MCF 10A (cell line): ENCODE data around the gene DLEC1. TPM values are rescaled to one million over a fixed set of nuclear protein-coding genes. Genes with fewer than 3 reads are reported as not detected.

ENCODE experiments used
- BruUV-seq: library from RNA; stranded (reverse); fragments of 400-500 nt; replicated peaks from 2 replicates; lab custom pipeline; 2021; lab: Mats Ljungman, UMichigan
- CTCF ChIA-PET: fragments of 300-600 bp; sonication (Branson Sonifier 250); formaldehyde crosslinking; extraction: SDS; loops from one replicate; lab custom pipeline; 2021; ENCODE audit warnings: antibody characterized with exemption, inconsistent platforms; lab: Yijun Ruan, JAX
- POLR2A ChIA-PET: fragments of 300-600, 350-650 bp; sonication (Branson Sonifier 250); formaldehyde crosslinking; extraction: SDS; loops from one replicate; lab custom pipeline; 2020; ENCODE audit warnings: antibody characterized with exemption, inconsistent platforms; lab: Yijun Ruan, JAX
- DNase-seq: peaks from one replicate; pipeline ENCODE4 v3.0.0-alpha.2; 2018; ENCODE audit not compliant: unreplicated experiment
- H3K27ac Mint-ChIP-seq: one replicate; pipeline ENCODE4 v1.8.0; 2022; ENCODE audit warnings: mild to moderate bottlenecking, low read depth, mixed read lengths; ENCODE audit not compliant: unreplicated experiment
- H3K27me3 Mint-ChIP-seq: one replicate; pipeline ENCODE4 v1.8.0; 2022; ENCODE audit warnings: mixed read lengths; ENCODE audit not compliant: insufficient read depth, unreplicated experiment
- H3K36me3 Mint-ChIP-seq: one replicate; pipeline ENCODE4 v1.8.0; 2022; ENCODE audit warnings: mild to moderate bottlenecking, moderate library complexity, mixed read lengths; ENCODE audit not compliant: insufficient read depth, unreplicated experiment
- H3K4me1 Mint-ChIP-seq: one replicate; pipeline ENCODE4 v1.8.0; 2022; ENCODE audit warnings: mixed read lengths; ENCODE audit not compliant: insufficient read depth, unreplicated experiment
- H3K4me3 Mint-ChIP-seq: one replicate; pipeline ENCODE4 v1.8.0; 2022; ENCODE audit warnings: mild to moderate bottlenecking, moderate library complexity, mixed read lengths; ENCODE audit not compliant: unreplicated experiment
- H3K9me3 Mint-ChIP-seq: one replicate; pipeline ENCODE4 v1.8.0; 2022; ENCODE audit warnings: mixed read lengths; ENCODE audit not compliant: unreplicated experiment
- CTCF ChIP-seq: fragments of 200-600 bp; IDR thresholded peaks from one replicate; pipeline ENCODE4 v1.8.0; 2022; ENCODE audit warnings: antibody characterized with exemption, mild to moderate bottlenecking; ENCODE audit not compliant: unreplicated experiment
- intact Hi-C: fragments of 100-400 bp; cut with micrococcal nuclease; formaldehyde crosslinking; loops from 2 replicates; pipeline ENCODE4 v1.14.1; 2022
- total RNA-seq: library from RNA; stranded (reverse); gene quantifications from 2 replicates; pipeline ENCODE4 v1.2.3, GENCODE V29; 2022

Gene DLEC1
- total RNA-seq, 1 experiment from 2014 or later = 1.3 TPM

DNA sequence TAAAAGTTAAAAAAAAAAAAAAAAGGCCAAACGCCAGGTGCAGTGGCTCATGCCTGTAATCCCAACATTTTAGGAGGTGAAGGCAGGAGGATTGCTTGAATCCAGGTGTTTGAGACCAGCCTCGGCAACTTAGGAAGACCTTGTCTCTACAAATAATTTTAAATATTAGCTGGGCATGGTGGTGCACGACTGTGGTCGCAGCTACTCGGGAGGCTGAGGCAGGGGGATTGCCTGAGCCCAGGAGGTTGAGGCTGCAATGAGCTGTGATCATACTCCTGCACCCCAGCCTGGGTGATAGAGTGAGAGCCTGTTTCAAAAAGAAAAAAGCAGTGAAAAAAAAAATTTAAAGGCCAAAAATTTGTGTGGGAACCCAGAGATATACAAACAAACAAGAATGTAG is 2.7 kb upstream of the DLEC1 start:
- TF ChIP-seq CTCF = no peak

GRCh38 chr3:38036906-38037305 is 2.1 kb upstream of the DLEC1 start:
- H3K4me1 Mint-ChIP-seq = peaks cover 7% of the 10 kb centered on the region
- ChIA-PET CTCF (no interaction called here), POLR2A (interaction anchor here (0.7 kb wide), 1 partner anchor 10 kb away, joined by 3 read pairs; no protein-coding TSS in a partner anchor)
- intact Hi-C loops = no loop called here
- TF ChIP-seq CTCF = no peak
- H3K4me3 Mint-ChIP-seq = no peak overlapping the region
- no peaks in the 10 kb centered on the region for H3K36me3 Mint-ChIP-seq
- H3K27ac Mint-ChIP-seq = no peak overlapping the region
- DNase-seq = no peak
- no TSS peak for BruUV-seq
- H3K27me3 Mint-ChIP-seq = no peaks in the 10 kb centered on the region
- H3K9me3 Mint-ChIP-seq = no peaks in the 10 kb centered on the region

More for the DNA sequence above, 2.7 kb upstream of the DLEC1 start:
- no peaks in the 10 kb centered on the region for H3K9me3 Mint-ChIP-seq
- H3K36me3 Mint-ChIP-seq = no peaks in the 10 kb centered on the region
- ChIA-PET POLR2A (interaction anchor here (0.7 kb wide), 1 partner anchor 9 kb away, joined by 3 read pairs; no protein-coding TSS in a partner anchor), CTCF (interaction anchor here (0.7 kb wide), 1 partner anchor 633 kb away, joined by 5 read pairs; no protein-coding TSS in a partner anchor)
- peaks cover 12% of the 10 kb centered on the region for H3K4me1 Mint-ChIP-seq
- no peak overlapping the region for H3K27ac Mint-ChIP-seq
- no TSS peak for BruUV-seq
- intact Hi-C loops = no loop called here
- H3K27me3 Mint-ChIP-seq = no peaks in the 10 kb centered on the region
- no peak overlapping the region for H3K4me3 Mint-ChIP-seq
- no peak for DNase-seq

- intact Hi-C loops = no loop called here
- ChIA-PET CTCF (interaction anchor here (0.6 to 0.9 kb wide), 3 partner anchors 21 to 182 kb away, joined by 3 read pairs; no protein-coding TSS in a partner anchor), POLR2A (no interaction called here)
- BruUV-seq = no TSS peak
- no peak for DNase-seq
- no peak overlapping the region for H3K4me3 Mint-ChIP-seq
- TF ChIP-seq CTCF = no peak
- no peaks in the 10 kb centered on the region for H3K36me3 Mint-ChIP-seq
- peaks cover 3% of the 10 kb centered on the region for H3K4me1 Mint-ChIP-seq
- H3K27ac Mint-ChIP-seq = no peak overlapping the region
- no peaks in the 10 kb centered on the region for H3K9me3 Mint-ChIP-seq
- no peaks in the 10 kb centered on the region for H3K27me3 Mint-ChIP-seq
Measured at GRCh38 chr3:38038447-38038911, 529 bp upstream of the DLEC1 start.

DNA sequence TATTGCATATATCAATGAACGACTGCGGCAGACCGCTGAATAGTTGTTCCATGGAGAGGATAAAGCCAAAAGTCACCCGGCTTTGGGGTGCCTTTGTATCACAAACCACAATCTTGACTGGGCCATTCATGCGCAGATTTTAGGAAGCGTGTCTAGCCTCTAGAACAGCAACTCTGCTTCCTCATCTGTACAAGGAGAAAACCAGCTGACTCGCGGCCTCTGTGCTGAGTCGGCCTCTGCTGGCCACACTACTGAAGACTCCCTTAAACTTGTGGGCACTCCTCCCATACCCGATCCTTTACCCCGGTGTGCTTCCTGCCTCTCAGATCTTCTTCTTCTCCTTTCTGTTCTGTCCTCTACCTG is 872 bp downstream of the DLEC1 start:
- H3K27ac Mint-ChIP-seq = no peak overlapping the region
- H3K9me3 Mint-ChIP-seq = no peaks in the 10 kb centered on the region
- no peak for TF ChIP-seq CTCF
- POLR2A ChIA-PET = no interaction called here
- H3K36me3 Mint-ChIP-seq = no peaks in the 10 kb centered on the region
- peak; percentile 15 for DNase-seq
- no TSS peak for BruUV-seq
- no peaks in the 10 kb centered on the region for H3K4me1 Mint-ChIP-seq
- CTCF ChIA-PET = interaction anchor here (0.6 to 1.0 kb wide), 2 partner anchors 100 to 126 kb away, joined by 3 read pairs; no protein-coding TSS in a partner anchor
- intact Hi-C loops = no loop called here
- no peak overlapping the region for H3K4me3 Mint-ChIP-seq
- H3K27me3 Mint-ChIP-seq = no peaks in the 10 kb centered on the region
